ENCODE data around the gene LLGL2.

DNA sequence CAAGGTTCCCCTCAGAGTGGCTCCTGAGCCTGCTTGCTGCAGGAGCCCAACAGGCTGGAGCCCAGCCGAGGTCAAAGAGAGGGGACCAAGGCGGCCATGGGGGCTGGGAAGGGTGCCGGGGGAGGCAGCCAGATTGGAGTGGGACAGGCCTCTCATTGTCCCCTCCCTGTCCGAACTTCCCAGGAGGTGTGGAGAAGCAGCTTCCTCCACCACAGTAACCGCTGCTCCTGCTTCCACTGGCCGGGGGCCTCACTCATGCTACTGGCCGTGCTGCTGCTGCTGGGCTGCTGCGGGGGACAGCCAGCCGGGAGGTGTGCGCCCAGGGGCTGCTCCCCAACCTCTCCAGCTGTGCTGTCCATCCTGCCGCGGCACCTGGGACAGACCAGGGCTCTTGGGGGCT lies 39.8 kb upstream of the LLGL2 start:
- TF ChIP-seq, protein P1, sequence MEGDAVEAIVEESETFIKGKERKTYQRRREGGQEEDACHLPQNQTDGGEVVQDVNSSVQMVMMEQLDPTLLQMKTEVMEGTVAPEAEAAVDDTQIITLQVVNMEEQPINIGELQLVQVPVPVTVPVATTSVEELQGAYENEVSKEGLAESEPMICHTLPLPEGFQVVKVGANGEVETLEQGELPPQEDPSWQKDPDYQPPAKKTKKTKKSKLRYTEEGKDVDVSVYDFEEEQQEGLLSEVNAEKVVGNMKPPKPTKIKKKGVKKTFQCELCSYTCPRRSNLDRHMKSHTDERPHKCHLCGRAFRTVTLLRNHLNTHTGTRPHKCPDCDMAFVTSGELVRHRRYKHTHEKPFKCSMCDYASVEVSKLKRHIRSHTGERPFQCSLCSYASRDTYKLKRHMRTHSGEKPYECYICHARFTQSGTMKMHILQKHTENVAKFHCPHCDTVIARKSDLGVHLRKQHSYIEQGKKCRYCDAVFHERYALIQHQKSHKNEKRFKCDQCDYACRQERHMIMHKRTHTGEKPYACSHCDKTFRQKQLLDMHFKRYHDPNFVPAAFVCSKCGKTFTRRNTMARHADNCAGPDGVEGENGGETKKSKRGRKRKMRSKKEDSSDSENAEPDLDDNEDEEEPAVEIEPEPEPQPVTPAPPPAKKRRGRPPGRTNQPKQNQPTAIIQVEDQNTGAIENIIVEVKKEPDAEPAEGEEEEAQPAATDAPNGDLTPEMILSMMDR (IDR thresholded peaks at IDR 0.05), result no peak
- no peak for TF ChIP-seq EP300 (IDR thresholded peaks at IDR 0.05; ENCODE audit: low read depth)
- TF ChIP-seq POLR2A (IDR thresholded peaks at IDR 0.05), result no peak
- TF ChIP-seq POLR2AphosphoS5 (IDR thresholded peaks at IDR 0.05), result no peak

All from transverse colon (tissue), 4 donors.